Stimulated activated CD8-positive, alpha-beta memory T cell treated with anti-CD3 and anti-CD28 coated beads, Interleukin-15, amount 100 ng/mL, for 1 hour (primary cell): ENCODE data around the gene CNTN4.

ENCODE experiments used
- DNase-seq: peaks from one replicate; pipeline ENCODE4 v3.0.0-alpha.2; 2020; ENCODE audit warnings: low read depth

The CNTN4 gene

DNA sequence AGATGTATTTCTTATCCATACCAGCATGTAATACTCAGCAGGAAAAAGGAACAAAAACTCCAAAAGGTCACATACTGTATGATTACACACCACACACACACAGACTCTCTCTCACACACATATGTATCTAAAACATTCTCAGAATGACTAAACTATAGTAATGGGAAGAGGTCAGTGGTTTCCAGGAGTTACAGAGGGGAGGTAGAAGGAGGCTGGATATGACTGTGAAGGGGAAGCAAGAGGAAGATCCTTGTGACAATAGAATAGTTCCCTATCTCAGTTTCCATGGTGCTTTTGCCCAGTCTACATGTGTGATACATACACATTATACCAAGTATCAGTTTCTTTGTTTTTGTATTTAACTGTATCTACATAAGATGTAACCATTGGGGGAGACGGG is 821.4 kb downstream of the CNTN4 start:
- no peak for DNase-seq

GRCh38 chr3:2921452-2921851 is 822.8 kb downstream of the CNTN4 start:
- DNase-seq: no peak

DNA sequence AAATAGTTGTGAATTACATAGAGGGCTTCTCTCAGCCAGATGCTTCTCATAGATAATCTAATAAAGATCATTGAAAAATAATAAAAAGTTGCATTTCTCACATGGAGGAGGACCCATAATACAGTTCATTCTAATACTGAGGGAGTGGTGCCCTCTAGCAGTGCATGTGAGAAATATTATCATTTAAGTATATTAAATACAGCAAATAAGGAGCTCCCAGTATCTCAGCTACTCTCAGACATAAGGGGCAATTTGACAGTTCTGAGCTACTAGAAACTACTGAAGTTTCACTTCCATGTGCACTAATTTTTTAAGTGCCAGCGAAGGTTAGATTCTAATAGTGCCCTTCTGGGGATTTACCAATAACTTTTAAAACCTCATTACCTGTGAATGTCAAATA is 823.2 kb downstream of the CNTN4 start:
- no peak for DNase-seq

DNA sequence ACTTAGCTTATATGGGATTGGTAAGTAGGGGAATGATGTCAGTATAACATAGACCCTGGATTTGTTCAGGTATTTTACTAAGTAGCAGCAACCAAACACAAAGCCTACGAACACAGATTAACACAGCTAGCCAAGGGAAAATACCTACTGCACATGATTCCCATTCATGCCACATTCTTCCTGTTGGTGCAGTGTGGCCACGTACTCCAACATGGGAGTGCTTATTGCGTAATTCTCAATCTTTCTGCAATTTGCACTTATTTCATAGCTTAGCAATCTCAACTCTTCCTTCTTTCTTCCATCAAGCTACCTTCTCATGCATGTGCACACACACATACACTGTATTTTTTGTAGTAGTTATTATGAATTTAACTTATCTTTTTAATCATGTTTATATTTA is 824.7 kb downstream of the CNTN4 start:
- no peak for DNase-seq

DNA sequence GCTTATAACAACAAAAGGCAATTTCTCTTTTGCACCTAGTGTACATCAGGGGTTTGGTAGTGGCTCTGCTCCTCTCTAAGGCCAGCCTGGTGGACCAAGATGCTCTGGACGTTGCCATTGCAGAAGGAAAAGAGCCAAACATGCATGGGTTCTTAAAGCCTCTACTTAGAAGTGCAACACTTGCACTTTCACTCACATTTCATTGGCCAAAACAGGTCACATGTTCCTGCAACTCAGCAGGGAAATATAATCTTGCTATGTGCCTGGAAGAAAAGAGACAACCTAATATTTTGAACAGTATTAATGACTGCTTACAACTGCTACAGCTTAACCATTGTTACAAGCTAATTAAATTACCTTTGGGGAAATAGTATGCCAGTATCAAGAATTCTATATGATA is 828.6 kb downstream of the CNTN4 start:
- DNase-seq: no peak

- no peak for DNase-seq
Measured at GRCh38 chr3:2929574-2929973, 830.9 kb downstream of the CNTN4 start.

DNA sequence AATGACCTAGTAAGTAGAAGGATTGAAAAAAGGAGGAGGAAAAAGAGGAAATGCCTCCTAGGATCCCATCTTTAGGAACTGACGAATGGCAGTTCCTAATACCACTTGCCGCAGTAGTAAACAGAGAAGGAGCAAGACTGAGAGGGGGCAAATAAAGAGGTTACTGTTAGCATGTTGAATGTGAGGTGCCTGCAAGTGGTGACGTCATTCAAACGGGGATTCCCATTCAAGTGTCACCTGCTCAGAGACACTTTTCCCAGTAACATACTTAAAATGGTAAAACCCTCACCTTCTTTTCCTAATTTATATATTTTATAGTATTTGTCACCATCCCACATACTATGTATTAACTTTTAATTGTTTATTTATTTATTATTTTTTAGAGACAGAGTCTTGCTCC is 832.6 kb downstream of the CNTN4 start:
- no peak for DNase-seq

DNA sequence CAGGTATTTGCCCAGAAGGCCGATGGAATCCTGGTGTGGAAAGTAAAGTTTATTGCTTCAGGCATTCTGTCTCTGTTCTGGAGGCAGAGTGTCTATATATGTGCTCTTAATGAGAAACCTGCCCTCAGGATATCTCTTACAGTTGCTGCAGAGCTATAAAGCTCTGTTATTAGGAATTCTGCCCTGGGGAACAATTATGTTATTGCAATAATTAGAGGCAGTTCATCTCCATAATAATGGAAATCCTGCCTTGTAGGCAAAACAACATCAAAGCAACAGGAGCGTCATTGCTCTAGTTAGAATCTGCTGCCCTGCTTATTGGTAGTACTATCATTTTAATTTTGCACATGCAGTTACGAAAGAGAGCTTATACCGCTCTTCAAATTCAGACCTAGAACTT is 835.9 kb downstream of the CNTN4 start:
- no peak for DNase-seq

DNA sequence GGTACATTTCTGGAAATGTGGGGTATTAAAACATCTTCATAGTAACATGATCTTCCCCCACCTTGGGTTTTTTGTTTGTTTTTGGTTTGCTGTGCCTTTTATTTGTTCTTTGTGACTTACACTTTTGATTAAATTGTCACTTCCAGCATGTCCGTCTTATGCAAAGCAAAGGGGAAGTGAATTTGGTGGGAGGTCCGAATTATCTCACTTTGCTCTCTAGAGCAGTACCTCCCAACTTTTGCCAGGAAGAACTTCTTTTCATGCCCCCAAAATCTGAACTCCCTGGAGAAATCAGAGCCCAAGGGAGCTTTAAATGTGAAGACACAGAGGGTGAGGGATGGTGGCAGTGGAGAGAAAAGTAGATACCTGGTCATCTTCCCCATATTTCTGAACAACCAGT is 838.4 kb downstream of the CNTN4 start:
- DNase-seq: no peak

DNA sequence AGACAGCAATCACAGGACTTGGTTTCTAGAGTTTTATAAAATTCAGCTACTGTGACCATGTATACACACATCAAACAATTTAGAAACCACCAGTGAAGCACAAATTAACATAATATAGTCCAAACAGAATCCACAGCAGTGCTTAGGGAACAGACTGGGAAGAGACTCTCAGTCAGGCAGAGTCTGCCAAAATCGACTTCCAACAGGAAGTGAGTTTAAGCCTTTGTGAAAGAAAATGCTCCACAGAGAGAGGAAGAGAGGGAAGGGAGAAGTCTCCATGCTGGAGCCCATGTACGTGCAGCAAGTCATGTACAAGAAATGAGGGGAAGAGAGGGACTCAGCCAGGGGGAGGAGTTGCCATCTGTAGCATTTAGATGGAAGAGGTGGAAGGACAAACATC is 838.9 kb downstream of the CNTN4 start:
- DNase-seq: no peak

DNA sequence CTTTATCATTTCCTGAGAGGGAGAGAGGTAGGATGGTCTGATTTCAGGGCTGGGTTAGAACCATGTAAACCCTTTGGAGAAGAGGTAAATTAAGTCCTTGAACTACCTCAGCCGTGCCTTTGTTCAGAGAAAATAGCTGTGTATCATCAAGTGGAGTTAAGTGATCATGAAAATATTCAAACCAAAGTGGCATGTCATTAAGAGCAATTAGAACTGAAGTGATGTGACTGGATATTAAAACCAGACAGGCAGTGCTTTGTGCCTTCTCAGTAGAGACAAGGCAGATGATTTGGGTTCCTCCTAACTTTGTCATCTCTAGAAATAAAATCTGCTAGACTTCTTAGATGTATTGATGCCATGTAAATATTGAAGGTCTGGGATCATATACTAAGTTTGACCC is 840.0 kb downstream of the CNTN4 start:
- DNase-seq: no peak

DNA sequence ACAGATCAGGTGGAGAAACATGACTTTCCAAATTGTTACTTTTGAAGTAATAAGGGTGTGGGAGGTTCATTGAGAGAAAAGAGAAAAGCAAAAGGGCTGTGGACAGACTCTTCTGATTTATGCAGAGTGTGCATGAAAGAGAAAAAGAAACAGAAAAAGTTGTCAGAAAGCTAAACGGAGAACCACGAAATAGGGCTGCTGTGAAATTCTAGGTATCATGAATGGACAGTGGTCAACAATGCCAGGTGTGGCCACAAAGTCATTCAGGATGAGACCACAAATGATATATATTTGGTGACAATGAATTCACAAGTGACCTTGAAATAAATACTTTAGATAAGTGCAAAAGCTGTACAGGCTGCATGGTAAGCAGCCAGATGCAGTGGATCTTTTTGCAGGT is 841.4 kb downstream of the CNTN4 start:
- no peak for DNase-seq

GRCh38 chr3:2944628-2945027 is 846.0 kb downstream of the CNTN4 start:
- no peak for DNase-seq

DNA sequence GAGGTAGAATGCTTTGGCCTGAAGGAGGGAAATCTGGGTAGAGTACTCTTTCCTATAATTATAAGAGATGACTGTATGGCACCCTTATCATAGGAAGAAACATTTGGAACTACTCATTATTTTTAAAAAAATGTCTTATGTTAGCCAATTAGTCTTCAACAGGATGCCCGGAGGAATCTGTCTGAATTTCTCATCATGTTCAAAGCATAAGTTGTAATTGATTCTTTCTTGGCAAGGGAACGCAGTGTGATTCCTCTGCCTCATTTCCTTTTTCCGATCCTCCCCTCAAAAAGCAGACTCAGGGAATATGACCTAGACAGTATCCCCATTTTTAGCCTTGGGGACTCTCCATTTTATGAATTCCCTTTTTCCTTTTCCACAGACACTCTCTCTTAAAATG is 846.5 kb downstream of the CNTN4 start:
- no peak for DNase-seq

- no peak for DNase-seq
Measured at GRCh38 chr3:2947536-2947935, 848.9 kb downstream of the CNTN4 start.

DNA sequence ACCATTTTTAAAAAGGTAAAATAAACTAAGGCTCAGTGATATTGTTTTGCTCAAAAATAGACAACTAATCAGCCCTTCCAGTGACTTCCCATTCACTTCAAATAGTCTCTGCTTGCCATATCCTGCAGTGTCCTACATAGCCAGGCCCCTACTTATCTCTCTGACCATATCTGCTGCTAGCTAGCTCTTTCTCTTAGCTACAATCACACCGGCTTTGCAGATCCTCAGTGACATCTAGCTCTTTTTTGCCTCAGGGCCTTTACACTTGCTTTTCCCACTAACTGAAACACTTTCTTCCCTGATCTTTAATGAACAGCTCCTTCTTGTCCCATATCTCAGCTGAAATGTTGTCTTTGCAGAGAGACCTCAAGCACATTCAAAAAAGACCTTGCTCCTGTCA is 850.2 kb downstream of the CNTN4 start:
- no peak for DNase-seq

DNA sequence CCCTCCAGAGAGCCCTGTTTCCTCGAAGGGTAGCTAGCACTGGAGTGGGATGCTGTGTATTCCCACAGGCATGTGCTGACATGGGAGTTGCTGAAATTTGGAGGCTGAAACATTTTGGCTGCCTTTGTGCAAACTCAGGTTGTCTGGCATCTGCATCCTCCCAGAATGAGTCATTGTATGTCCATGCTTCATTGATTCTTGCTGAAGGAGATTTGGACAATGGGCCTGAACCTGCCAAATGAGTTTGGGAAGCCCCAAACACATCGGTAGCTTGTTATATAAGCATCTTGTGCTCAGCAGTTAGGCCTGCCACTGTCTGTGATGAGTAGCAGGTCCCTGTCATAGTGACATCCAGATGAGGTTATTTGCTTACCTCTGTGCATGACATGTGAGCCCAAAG is 851.5 kb downstream of the CNTN4 start:
- no peak for DNase-seq

DNA sequence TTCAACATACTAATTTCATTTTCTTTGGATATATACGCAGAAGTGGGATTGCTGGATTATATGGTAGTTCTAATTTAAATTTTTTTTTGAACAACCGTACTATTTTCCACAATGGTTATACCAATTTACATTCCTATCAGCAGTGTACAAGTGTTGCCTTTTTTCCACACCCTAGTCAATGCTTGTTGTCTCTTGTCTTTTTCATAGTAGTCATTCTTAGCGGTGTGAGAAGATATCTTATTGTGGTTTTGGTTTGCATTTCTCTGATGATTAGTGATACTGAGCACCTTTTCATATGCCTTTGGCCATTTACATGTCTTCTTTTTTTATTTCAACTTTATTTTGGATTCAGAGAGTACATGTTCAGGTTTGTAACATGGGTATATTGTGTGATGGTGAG is 858.4 kb downstream of the CNTN4 start:
- no peak for DNase-seq

DNA sequence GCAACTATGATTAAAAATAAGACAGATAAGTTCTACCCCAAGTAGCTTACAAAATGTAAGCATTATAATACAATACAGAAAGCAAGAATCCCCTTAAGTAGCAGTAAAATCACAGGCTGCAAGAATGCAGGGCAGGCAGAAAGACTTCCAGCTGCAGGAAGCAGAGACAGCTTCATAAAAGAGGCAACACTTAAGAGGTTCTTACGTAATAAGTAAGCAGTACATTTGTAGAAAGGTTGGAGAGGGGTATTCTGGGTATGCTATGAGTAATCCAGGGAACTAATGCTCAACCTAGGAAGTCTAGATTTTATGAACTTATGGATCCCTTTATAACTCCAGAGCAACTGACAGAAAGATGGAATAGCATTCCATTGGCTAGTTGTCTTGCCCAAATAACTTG is 859.9 kb downstream of the CNTN4 start:
- no peak for DNase-seq

DNA sequence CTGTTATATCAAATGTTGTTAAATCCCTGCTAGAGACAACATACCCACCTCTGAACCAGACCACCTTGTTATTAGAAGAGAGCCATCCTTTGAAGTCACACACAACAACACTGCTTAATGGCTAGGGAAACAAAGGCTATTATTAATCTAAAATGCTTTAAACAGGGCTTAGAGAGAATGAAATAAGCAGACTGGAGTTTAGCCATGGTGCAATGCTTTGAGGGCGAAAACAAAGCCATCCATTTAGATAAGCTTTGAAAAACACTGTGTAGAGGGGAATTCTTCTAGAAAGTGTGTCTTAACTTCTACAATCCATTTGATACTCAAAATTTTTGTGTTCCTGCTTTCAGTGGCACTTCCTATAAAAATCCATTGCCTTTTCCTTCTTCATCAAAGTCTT is 862.9 kb downstream of the CNTN4 start:
- no peak for DNase-seq

GRCh38 chr3:2967871-2968270 is 869.2 kb downstream of the CNTN4 start:
- DNase-seq: no peak

DNA sequence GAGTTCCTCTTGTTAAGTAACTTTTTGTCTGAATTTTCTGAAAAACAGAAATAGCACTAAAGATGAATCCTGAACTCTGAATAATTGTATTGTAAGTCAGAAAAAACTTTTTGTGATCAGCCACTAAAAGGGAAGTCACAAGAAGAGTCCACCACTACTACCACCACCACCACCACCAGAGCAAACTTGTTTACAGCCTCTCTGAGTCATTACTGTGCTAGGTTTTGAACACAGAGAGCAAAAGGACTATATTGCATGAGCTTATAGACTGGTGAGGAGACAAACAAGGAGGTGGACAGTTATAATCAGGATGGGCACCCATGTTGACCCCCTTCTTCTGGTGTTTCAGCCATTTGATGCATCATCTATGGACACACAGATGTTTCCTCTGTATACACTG is 869.8 kb downstream of the CNTN4 start:
- DNase-seq: no peak

DNA sequence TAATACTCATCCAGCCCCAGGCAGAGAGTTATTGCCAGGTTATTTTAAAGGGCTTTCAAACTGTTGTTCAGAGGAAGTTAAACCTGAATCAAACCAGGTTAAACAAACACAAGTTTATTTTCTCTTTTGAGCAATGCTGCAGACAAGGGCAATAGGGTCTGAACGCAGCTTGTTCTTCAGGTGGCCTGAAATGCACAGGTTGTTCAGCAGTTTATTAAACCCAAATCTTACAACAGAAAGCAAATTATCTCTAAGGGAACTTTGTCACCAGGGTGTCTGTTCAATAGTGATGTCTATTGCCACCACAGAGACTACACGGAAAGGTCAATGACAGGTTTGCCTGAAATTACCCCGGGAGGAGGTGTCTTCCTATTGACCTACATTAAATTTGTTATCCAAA is 877.5 kb downstream of the CNTN4 start:
- no peak for DNase-seq

- DNase-seq: no peak
Measured at GRCh38 chr3:2976796-2977195, 878.1 kb downstream of the CNTN4 start.

DNA sequence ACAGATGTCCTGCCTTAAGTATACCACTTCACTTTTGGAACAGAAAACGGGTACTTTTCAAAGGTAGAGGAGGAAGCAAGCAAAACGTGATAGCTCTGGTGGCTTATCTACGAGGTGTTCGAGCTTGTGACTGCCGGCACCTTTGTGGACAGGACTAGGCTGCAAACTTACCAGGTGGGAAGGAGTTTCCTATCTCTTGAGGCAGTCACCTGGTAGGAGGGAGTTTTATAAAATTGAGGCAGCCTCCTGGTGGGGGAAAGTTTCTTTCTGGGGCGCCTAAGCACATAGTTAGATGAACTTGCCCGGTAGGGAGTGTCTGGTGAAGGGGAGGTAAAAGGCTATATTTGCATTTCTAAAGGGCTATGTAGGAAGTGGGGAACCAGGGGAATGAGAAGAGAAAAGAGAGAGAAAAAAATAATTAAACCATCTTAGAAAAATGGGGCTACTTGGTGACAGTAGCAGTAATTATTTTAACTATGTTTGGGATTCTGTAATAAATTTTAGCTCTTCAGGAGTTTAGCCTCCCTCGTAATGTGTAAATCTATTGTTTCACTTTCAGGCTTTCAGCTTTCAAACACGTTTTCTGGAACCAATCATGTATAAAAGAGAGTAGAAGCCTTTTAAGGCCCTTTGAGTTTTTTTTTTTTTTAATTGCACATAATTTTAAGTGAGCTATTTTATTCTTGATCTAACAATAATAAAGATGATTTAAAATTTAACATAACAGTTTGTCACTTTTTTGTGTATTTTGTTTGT is 880.5 kb downstream of the CNTN4 start:
- DNase-seq: no peak
